GM12892 (cell line): Measurements from ENCODE around the gene NPIPB8.

Experiments
- POLR2A ChIP-seq: IDR thresholded peaks from 2 replicates; pipeline ENCODE4 v1.6.1; 2011; ENCODE audit warnings: low read depth, low read length, control low read depth
- POLR2AphosphoS5 ChIP-seq: IDR thresholded peaks from 2 replicates; pipeline ENCODE4 v1.6.1; 2011; ENCODE audit warnings: low read depth, low read length, control low read depth

- TF ChIP-seq POLR2A (no peak), POLR2AphosphoS5 (no peak)
Observed at GRCh38 chr16:28616636-28617035, 21.2 kb upstream of the NPIPB8 start.
